ENCODE measurements around the gene CAMTA1.

CAMTA1 gene

DNA sequence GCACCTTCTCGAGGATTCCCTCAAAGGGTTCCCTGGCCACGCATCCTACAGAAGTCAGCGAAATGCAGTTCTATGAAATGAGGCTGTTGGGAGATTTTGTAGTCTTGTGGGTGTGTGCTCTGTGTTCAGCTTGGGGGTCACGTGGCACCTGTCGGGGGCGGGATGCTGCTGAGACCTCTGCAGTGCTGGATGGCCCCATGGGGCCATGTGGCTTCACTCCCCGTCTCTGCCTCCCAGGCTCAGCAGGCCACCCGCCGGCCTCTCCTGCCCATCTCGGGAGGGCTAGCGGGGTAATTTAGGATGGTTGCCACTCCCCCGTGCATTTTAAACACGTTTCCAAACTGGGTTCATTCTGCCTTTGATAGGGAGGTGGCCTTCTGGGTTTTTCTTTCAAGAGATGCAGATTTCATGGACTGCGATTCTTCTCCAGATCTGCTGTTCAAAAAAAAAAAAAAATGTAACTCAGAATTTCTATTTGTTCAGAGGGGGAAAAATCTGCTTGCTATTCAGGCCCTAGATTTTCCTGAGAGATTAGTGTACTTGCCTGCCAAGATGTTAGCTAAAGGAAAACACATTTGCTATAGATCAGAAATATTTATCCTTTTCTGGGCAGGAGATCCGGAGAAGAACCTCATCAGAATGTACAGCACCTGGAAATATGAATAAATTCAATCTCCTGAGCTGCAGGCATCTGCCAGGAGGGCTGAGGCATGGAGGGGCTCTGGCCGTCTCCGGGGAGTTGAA lies 708.6 kb downstream of the CAMTA1 start:
- WGBS, 2 experiments: 73 to 78% methylated on average over 17 of the region's 17 CpGs
- Histone ChIP-seq H3K4me3 (ENCODE audit: insufficient read depth, low read depth, low read length) (no peak overlapping the region), H3K4me1 (ENCODE audit: control insufficient read depth, insufficient read depth, low read length) (peaks cover 13% of the 10 kb centered on the region), H3K27me3 (ENCODE audit: control insufficient read depth, insufficient read depth, low read length, poor library complexity, severe bottlenecking) (no peaks in the 10 kb centered on the region), H3K9me3 (ENCODE audit: control insufficient read depth, low read length) (no peaks in the 10 kb centered on the region), H3K36me3 (ENCODE audit: control insufficient read depth, insufficient read depth, low read length) (no peaks in the 10 kb centered on the region), H3K27ac (ENCODE audit: insufficient read depth, low read depth, low read length, poor library complexity, severe bottlenecking) (no peak overlapping the region)

DNA sequence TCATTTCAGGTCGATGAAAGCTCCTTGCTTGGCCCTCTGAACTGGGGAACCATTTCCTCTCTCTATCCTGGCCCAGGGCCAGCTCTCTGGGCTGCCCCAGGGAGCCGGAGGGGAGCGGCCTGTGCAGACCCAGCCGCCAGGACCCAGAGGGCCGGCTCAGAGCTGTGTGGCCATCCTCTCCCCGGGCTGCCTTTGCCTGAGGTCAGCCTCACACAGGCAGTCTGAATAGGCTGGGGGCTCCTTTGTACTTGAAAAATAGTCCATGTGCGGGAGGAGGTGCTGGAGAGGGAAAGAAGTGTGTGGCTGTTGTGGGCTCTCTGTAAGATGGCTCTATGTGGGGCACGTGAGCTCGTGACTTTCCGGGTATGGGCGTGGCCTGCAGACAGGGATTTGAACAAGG lies 710.7 kb downstream of the CAMTA1 start:
- Histone ChIP-seq H3K4me3 (ENCODE audit: insufficient read depth, low read depth, low read length) (no peak overlapping the region), H3K9me3 (ENCODE audit: control insufficient read depth, low read length) (no peaks in the 10 kb centered on the region), H3K27me3 (ENCODE audit: control insufficient read depth, insufficient read depth, low read length, poor library complexity, severe bottlenecking) (no peaks in the 10 kb centered on the region), H3K27ac (ENCODE audit: insufficient read depth, low read depth, low read length, poor library complexity, severe bottlenecking) (no peak overlapping the region), H3K36me3 (ENCODE audit: control insufficient read depth, insufficient read depth, low read length) (no peaks in the 10 kb centered on the region), H3K4me1 (ENCODE audit: control insufficient read depth, insufficient read depth, low read length) (peaks cover 17% of the 10 kb centered on the region)
- WGBS, 2 experiments: 54 to 60% methylated on average over 11 of the region's 11 CpGs

DNA sequence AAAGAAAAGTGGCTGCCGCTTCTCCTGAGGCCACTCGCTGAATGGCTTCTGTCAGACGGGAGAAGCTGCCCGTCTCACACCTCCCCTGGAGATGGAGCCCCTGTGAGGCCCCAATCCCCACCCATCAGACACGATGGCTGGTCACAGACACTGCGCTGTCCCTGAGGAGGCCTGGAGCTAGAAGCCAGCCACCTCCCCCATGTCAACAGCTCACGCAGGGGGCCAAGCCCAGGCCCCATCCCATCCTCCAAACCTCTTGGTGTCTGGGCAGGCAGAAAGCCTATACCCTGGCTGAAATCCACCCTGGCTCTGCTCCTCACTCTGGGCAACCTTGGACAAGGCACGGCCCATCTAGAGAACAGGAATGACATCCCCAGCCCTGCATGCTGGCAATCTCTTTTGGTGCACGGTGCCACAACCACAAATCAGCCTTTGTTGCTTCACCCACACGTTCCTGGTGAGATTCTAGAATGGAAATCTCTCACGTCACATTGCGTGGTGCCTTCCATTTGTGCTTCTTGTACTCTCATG lies 711.9 kb downstream of the CAMTA1 start:
- no peak overlapping the region for H3K4me3 ChIP-seq (ENCODE audit: insufficient read depth, low read depth, low read length)
- peaks cover 25% of the 10 kb centered on the region for H3K4me1 ChIP-seq (ENCODE audit: control insufficient read depth, insufficient read depth, low read length)
- H3K27me3 ChIP-seq (ENCODE audit: control insufficient read depth, insufficient read depth, low read length, poor library complexity, severe bottlenecking): no peaks in the 10 kb centered on the region
- whole genome bisulfite sequencing, 2 experiments: 84 to 89% methylated on average over 12 of the region's 12 CpGs
- no peaks in the 10 kb centered on the region for H3K36me3 ChIP-seq (ENCODE audit: control insufficient read depth, insufficient read depth, low read length)
- no peak overlapping the region for H3K27ac ChIP-seq (ENCODE audit: insufficient read depth, low read depth, low read length, poor library complexity, severe bottlenecking)
- H3K9me3 ChIP-seq (ENCODE audit: control insufficient read depth, low read length): no peaks in the 10 kb centered on the region

DNA sequence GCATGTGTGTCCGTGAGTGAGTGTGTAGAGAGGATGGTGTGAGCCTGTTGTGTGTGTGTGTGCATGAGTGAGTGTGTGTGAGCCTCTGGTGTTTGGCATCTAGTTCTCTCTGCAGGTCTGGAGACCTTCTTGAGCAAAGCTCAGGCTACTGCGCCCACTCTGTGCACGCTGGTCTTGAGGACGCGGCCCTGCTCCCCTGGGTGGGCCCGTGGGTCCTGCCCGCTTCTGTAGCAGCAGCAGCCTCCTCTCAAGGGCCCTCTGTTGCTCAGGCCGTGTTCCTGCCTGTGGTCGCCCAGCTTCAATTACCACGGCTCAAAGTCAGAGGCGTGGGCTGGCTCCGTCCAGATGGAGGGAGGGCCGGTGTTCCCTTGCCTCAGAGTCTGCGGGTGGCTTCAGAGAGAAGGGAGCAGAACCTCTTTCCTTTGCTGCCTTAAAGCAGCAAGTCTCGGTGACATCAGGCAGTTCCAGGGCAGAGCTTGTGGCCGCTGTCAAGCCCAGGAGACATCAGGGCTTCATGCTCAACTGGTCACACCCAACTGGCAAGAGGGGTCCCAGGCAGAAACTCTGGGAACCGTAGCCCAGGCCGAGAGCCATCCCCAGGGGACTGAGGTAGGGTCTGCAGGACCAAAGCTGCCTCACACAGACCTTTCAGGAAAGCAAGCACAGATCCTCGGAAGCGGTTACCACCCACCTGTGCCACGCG lies 715.3 kb downstream of the CAMTA1 start:
- no peak overlapping the region for H3K27ac ChIP-seq (ENCODE audit: insufficient read depth, low read depth, low read length, poor library complexity, severe bottlenecking)
- H3K9me3 ChIP-seq (ENCODE audit: control insufficient read depth, low read length): no peaks in the 10 kb centered on the region
- H3K4me1 ChIP-seq (ENCODE audit: control insufficient read depth, insufficient read depth, low read length): peaks cover 28% of the 10 kb centered on the region
- H3K36me3 ChIP-seq (ENCODE audit: control insufficient read depth, insufficient read depth, low read length): no peaks in the 10 kb centered on the region
- H3K4me3 ChIP-seq (ENCODE audit: insufficient read depth, low read depth, low read length): no peak overlapping the region
- WGBS, 2 experiments: 86 to 88% methylated on average over 22 of the region's 22 CpGs
- H3K27me3 ChIP-seq (ENCODE audit: control insufficient read depth, insufficient read depth, low read length, poor library complexity, severe bottlenecking): no peaks in the 10 kb centered on the region

DNA sequence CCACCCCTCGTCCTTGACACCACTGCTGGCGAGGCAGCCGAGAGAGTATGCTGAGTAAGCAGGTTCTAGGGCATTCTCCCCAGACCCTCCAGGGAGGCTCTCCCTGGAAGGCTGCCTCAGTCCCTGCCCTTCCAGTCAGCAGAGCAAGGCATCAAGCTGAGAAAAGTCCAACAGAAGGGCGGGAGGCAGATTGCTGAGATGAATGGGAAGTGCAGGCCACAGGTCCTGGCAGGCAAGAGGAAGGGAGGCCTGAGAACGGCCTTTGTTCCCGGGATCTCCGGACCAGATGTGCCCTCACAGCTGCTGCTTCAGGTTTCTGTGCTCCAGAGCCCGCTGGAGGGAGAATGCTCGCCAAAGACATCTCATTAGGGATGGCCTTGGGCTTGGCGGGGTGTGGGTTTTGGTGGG lies 715.8 kb downstream of the CAMTA1 start:
- Histone ChIP-seq H3K27ac (ENCODE audit: insufficient read depth, low read depth, low read length, poor library complexity, severe bottlenecking) (no peak overlapping the region), H3K4me3 (ENCODE audit: insufficient read depth, low read depth, low read length) (no peak overlapping the region), H3K4me1 (ENCODE audit: control insufficient read depth, insufficient read depth, low read length) (peaks cover 22% of the 10 kb centered on the region), H3K9me3 (ENCODE audit: control insufficient read depth, low read length) (no peaks in the 10 kb centered on the region), H3K27me3 (ENCODE audit: control insufficient read depth, insufficient read depth, low read length, poor library complexity, severe bottlenecking) (no peaks in the 10 kb centered on the region), H3K36me3 (ENCODE audit: control insufficient read depth, insufficient read depth, low read length) (no peaks in the 10 kb centered on the region)
- WGBS, 2 experiments: 51 to 54% methylated on average over 10 of the region's 10 CpGs

DNA sequence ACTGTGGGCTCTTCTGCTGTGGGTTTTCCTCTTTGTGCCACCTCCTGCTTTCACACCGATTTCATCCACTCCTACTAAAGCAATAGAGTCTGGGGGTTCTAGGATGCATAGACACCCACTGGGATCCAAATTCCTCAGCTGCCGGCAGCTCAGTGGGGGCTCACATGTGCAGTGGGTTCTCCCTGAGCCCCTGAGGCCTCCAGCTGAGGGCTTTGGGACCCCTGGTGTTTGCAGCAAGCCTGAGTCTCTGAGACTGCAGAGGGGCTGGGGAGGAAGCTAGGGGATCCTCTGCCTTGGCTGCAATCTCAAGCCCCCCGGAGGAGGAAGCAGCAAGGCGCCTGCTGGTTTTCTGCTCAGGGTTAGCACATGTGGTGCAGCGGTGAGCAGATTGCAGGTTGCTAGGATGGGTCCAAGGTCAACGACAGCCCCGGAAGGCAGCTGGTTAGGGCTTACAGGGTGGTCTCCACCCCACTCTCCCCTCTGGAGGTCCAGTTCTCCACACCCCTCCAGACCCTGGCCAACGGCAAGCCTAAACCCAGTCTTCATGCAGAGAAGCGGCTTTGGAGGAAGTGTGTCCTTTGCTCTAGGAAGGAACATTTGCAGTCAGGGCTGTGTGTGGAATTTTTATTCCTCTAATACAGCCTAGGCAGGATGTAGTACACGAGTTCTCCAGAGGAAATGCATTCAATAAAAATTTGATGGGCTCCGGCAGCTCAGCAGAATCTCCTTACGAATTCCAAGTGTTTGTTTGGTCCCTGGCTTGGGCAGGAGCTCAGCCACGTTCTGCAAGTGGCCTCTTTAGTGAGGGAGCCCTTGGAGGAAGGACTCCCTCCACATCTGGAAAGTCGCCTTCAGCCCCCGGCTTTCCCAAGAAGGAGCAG lies 716.7 kb downstream of the CAMTA1 start:
- 81 to 82% methylated on average over 15 of the region's 15 CpGs for WGBS, 2 experiments
- Histone ChIP-seq H3K4me3 (ENCODE audit: insufficient read depth, low read depth, low read length) (no peak overlapping the region), H3K27me3 (ENCODE audit: control insufficient read depth, insufficient read depth, low read length, poor library complexity, severe bottlenecking) (no peaks in the 10 kb centered on the region), H3K4me1 (ENCODE audit: control insufficient read depth, insufficient read depth, low read length) (peaks cover 17% of the 10 kb centered on the region), H3K36me3 (ENCODE audit: control insufficient read depth, insufficient read depth, low read length) (no peaks in the 10 kb centered on the region), H3K27ac (ENCODE audit: insufficient read depth, low read depth, low read length, poor library complexity, severe bottlenecking) (no peak overlapping the region), H3K9me3 (ENCODE audit: control insufficient read depth, low read length) (no peaks in the 10 kb centered on the region)

DNA sequence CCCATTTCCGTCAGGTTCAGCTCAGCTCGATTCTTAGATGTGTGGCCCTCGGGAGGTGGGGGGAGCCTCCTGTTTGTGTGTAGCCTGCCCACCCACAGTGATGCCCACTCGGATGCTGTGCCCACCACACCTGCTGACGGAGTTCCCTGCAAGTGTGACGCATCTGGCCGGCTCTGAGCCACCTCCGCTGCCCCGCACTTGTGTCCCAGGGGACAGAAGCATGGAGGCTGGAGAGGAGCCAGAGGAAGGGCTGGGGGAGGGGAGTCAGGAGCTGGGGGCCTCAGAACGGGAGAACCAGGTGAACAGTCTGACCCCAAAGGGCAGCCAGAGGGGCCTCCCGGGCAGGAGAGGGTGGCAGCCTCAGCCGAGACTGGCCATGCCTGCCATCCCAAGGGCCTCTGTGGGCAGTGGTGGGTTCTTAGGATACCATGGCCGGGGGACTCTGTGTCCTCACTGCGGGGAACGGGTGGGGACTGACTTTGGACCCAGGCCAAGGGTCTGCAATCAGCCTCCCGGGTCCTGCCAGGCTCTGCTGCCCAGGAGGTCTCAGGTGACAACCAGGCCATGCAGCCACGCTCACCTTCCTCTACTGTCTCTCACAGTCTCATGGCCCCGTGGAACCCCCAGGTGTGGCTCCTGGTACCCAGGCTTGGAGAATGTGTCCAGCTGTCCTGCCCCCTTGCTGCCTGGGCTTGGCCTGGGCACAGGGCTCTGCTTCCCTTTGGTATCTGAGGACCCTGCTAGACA lies 718.6 kb downstream of the CAMTA1 start:
- Histone ChIP-seq H3K27ac (ENCODE audit: insufficient read depth, low read depth, low read length, poor library complexity, severe bottlenecking) (no peak overlapping the region), H3K36me3 (ENCODE audit: control insufficient read depth, insufficient read depth, low read length) (no peaks in the 10 kb centered on the region), H3K4me3 (ENCODE audit: insufficient read depth, low read depth, low read length) (no peak overlapping the region), H3K4me1 (ENCODE audit: control insufficient read depth, insufficient read depth, low read length) (peaks cover 29% of the 10 kb centered on the region), H3K27me3 (ENCODE audit: control insufficient read depth, insufficient read depth, low read length, poor library complexity, severe bottlenecking) (no peaks in the 10 kb centered on the region), H3K9me3 (ENCODE audit: control insufficient read depth, low read length) (no peaks in the 10 kb centered on the region)
- 89 to 90% methylated on average over 18 of the region's 18 CpGs for WGBS, 2 experiments

DNA sequence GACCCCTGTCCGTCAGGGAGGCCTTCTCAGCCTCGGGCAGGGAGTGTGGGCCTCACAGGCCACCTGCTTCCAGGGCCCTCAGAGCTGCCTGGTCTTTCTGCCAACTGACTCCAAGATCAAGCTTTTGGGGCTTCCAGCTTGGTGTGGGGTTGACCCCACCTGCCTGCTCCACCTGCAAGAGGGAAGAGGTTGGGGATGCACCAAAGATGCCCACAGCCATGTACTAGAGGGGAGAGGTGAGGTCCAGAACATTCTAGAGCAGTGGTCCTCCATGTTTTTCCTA lies 719.1 kb downstream of the CAMTA1 start:
- H3K27ac ChIP-seq (ENCODE audit: insufficient read depth, low read depth, low read length, poor library complexity, severe bottlenecking): no peak overlapping the region
- no peak overlapping the region for H3K4me3 ChIP-seq (ENCODE audit: insufficient read depth, low read depth, low read length)
- no peaks in the 10 kb centered on the region for H3K27me3 ChIP-seq (ENCODE audit: control insufficient read depth, insufficient read depth, low read length, poor library complexity, severe bottlenecking)
- peaks cover 31% of the 10 kb centered on the region for H3K4me1 ChIP-seq (ENCODE audit: control insufficient read depth, insufficient read depth, low read length)
- H3K36me3 ChIP-seq (ENCODE audit: control insufficient read depth, insufficient read depth, low read length): no peaks in the 10 kb centered on the region
- no peaks in the 10 kb centered on the region for H3K9me3 ChIP-seq (ENCODE audit: control insufficient read depth, low read length)
- WGBS, 2 experiments: 89 to 95% methylated on average over 2 of the region's 2 CpGs

DNA sequence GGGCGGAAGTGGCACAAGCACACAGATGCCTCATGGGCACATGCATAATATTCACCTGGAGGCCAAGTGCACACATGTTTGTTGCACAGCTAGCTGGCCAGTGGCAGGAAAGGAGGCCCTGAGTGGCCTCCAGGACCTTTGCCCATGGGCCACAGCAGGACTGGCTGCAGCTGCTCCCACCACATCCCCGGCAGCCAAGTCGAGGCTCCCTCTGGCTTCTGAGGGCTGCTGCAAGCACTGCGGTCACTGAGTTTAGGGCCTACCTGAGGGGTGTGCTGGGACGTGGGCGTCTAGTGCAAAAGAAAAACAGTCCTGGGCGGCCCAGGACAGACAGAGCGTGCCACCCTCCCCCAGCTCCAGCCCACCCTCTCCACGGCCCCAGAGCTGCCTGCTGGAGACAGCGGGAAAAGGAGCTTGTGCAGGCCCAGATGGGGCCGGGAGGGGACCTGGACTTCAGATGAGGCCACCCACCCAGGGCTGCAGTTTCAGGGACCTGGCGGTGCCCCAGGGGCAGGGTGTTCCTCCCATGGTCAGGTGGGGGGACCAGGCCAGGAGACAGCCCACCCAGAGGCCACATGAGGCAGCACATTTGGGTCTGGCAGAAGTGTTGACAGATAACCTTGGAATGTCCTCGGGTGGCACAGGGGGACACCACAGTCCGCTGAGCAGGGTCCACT lies 720.0 kb downstream of the CAMTA1 start:
- Histone ChIP-seq H3K36me3 (ENCODE audit: control insufficient read depth, insufficient read depth, low read length) (no peaks in the 10 kb centered on the region), H3K4me3 (ENCODE audit: insufficient read depth, low read depth, low read length) (no peak overlapping the region), H3K27ac (ENCODE audit: insufficient read depth, low read depth, low read length, poor library complexity, severe bottlenecking) (no peak overlapping the region), H3K4me1 (ENCODE audit: control insufficient read depth, insufficient read depth, low read length) (peaks cover 37% of the 10 kb centered on the region), H3K9me3 (ENCODE audit: control insufficient read depth, low read length) (no peaks in the 10 kb centered on the region), H3K27me3 (ENCODE audit: control insufficient read depth, insufficient read depth, low read length, poor library complexity, severe bottlenecking) (no peaks in the 10 kb centered on the region)
- WGBS, 2 experiments: 95% methylated on average over 14 of the region's 14 CpGs
